HG02973 (cell line): ENCODE measurements around the gene FAM98B.

Source experiments
- ATAC-seq: cut with Tn5 transposase; IDR thresholded peaks from one replicate; pipeline ENCODE4 v1.9.1; 2021; ENCODE audit warnings: moderate library complexity; ENCODE audit not compliant: unreplicated experiment

FAM98B gene

GRCh38 chr15:38460543-38460942 lies 6.6 kb downstream of the FAM98B start:
- no peak for ATAC-seq

GRCh38 chr15:38461066-38461833 lies 7.3 kb downstream of the FAM98B start:
- ATAC-seq: no peak

GRCh38 chr15:38463893-38464292 lies 10.0 kb downstream of the FAM98B start:
- ATAC-seq: no peak

GRCh38 chr15:38464675-38465074 lies 10.7 kb downstream of the FAM98B start:
- ATAC-seq: no peak

GRCh38 chr15:38470816-38471215 lies 16.9 kb downstream of the FAM98B start:
- no peak for ATAC-seq

GRCh38 chr15:38471974-38472373 lies 18.0 kb downstream of the FAM98B start:
- no peak for ATAC-seq

- ATAC-seq: peak; percentile 88
Measured at GRCh38 chr15:38474155-38474757, 20.3 kb downstream of the FAM98B start.

GRCh38 chr15:38475361-38475760 lies 21.4 kb downstream of the FAM98B start:
- ATAC-seq: no peak

- ATAC-seq: no peak
Measured at GRCh38 chr15:38476120-38476519, 22.2 kb downstream of the FAM98B start.

- ATAC-seq: no peak
Measured at GRCh38 chr15:38477637-38478036, 23.7 kb downstream of the FAM98B start.

GRCh38 chr15:38479266-38479665 lies 25.3 kb downstream of the FAM98B start:
- no peak for ATAC-seq

GRCh38 chr15:38479756-38480155 lies 25.8 kb downstream of the FAM98B start:
- ATAC-seq: no peak

GRCh38 chr15:38481113-38481512 lies 27.2 kb downstream of the FAM98B start:
- ATAC-seq: no peak

GRCh38 chr15:38481761-38482160 lies 27.8 kb downstream of the FAM98B start:
- ATAC-seq: no peak

- ATAC-seq: no peak
Measured at GRCh38 chr15:38482572-38482971, 28.6 kb downstream of the FAM98B start.

- ATAC-seq: no peak
Measured at GRCh38 chr15:38486936-38487335, 33.0 kb downstream of the FAM98B start.

GRCh38 chr15:38487378-38487777 lies 33.5 kb downstream of the FAM98B start:
- ATAC-seq: no peak

GRCh38 chr15:38490242-38490922 lies 36.5 kb downstream of the FAM98B start:
- ATAC-seq: no peak

- ATAC-seq: no peak
Measured at GRCh38 chr15:38496151-38496550, 42.2 kb downstream of the FAM98B start.

GRCh38 chr15:38499651-38500050 lies 45.7 kb downstream of the FAM98B start:
- no peak for ATAC-seq

- no peak for ATAC-seq
Measured at GRCh38 chr15:38503496-38503895, 49.6 kb downstream of the FAM98B start.
